ENCODE results near the gene SNRPA1.
A peak's percentile ranks its signal among the peaks of the same experiment; 100 is the strongest.
"Not testable (repeated sequence)": the region's sequence is repeated elsewhere in the genome, so short reads cannot be mapped to it uniquely, and the experiment has no call there.

Gene SNRPA1

DNA sequence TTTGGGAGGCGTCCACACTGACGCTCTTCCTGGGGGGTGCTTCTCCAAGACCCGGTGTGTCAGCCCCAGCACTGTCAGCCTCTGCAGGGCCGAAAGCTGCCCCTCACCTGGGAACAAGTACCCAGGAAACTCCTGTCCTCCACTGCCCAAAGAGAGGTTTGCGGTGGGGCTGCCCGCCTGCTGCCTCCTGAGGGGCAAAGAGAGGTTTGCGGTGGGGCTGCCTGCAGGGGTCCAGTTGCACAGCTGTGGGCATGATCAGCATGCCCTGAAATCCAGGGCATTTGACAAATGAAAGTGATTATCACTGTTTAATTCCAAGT lies 15.1 kb upstream of the SNRPA1 start:
- no peaks in the 10 kb centered on the region for H3K4me1 Mint-ChIP-seq (ENCODE audit: low read depth)
- H3K36me3 Mint-ChIP-seq, result no peaks in the 10 kb centered on the region
- no peak overlapping the region for H3K27ac Mint-ChIP-seq
- peaks cover 2% of the 10 kb centered on the region for H3K27me3 Mint-ChIP-seq
- H3K4me3 Mint-ChIP-seq, result no peak overlapping the region
- no peaks in the 10 kb centered on the region for H3K9me3 Mint-ChIP-seq (ENCODE audit: low read depth)

GRCh38 chr15:101309436-101310160 lies 14.6 kb upstream of the SNRPA1 start:
- Mint-ChIP-seq H3K27ac (no peak overlapping the region), H3K36me3 (no peaks in the 10 kb centered on the region), H3K4me3 (no peak overlapping the region), H3K4me1 (ENCODE audit: low read depth) (no peaks in the 10 kb centered on the region), H3K27me3 (peaks cover 2% of the 10 kb centered on the region), H3K9me3 (ENCODE audit: low read depth) (no peaks in the 10 kb centered on the region)

- H3K4me3 Mint-ChIP-seq, result no peak overlapping the region
- H3K27ac Mint-ChIP-seq, result no peak overlapping the region
- no peaks in the 10 kb centered on the region for H3K36me3 Mint-ChIP-seq
- H3K27me3 Mint-ChIP-seq, result peaks cover 2% of the 10 kb centered on the region
- H3K9me3 Mint-ChIP-seq (ENCODE audit: low read depth), result no peaks in the 10 kb centered on the region
- H3K4me1 Mint-ChIP-seq (ENCODE audit: low read depth), result no peaks in the 10 kb centered on the region
Measured at GRCh38 chr15:101308604-101309435, 13.8 kb upstream of the SNRPA1 start.

DNA sequence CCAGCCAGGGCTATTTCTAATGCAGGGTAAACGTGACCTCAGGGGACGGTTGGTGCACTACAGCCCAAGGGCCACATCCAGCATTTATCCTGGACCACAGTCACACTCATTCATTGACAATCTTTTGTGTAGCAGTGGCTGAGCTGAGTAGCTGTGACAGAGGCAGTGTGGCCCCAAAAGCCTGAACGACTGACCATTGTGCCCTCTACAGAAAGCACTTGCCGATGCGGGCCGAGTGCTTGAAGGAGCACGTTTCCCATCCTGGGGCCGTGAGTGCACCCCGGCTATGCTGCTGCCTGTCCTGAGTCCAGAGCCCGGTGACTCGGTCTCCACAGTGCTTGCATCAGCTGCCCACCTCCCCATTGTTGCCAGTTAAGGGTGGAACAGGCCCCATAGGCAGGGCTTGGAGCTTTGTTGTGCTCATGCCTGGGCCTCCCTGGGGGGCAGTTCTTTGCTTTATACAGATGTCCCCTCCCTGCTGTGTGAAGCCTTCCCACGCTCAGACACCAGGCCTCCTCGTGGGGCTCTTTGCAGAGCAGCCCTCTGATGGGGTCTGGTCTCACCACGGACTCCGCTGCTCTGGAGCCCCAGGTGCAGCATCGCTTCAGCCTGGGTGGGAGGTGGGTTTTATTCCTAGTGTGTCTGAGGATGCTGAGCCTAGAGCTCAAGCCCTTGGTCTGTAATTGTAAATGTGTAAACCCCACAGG lies 13.0 kb upstream of the SNRPA1 start:
- H3K36me3 Mint-ChIP-seq, result no peaks in the 10 kb centered on the region
- H3K4me1 Mint-ChIP-seq (ENCODE audit: low read depth), result no peaks in the 10 kb centered on the region
- no peaks in the 10 kb centered on the region for H3K9me3 Mint-ChIP-seq (ENCODE audit: low read depth)
- no peak overlapping the region for H3K27ac Mint-ChIP-seq
- H3K27me3 Mint-ChIP-seq, result peaks cover 2% of the 10 kb centered on the region
- no peak overlapping the region for H3K4me3 Mint-ChIP-seq

DNA sequence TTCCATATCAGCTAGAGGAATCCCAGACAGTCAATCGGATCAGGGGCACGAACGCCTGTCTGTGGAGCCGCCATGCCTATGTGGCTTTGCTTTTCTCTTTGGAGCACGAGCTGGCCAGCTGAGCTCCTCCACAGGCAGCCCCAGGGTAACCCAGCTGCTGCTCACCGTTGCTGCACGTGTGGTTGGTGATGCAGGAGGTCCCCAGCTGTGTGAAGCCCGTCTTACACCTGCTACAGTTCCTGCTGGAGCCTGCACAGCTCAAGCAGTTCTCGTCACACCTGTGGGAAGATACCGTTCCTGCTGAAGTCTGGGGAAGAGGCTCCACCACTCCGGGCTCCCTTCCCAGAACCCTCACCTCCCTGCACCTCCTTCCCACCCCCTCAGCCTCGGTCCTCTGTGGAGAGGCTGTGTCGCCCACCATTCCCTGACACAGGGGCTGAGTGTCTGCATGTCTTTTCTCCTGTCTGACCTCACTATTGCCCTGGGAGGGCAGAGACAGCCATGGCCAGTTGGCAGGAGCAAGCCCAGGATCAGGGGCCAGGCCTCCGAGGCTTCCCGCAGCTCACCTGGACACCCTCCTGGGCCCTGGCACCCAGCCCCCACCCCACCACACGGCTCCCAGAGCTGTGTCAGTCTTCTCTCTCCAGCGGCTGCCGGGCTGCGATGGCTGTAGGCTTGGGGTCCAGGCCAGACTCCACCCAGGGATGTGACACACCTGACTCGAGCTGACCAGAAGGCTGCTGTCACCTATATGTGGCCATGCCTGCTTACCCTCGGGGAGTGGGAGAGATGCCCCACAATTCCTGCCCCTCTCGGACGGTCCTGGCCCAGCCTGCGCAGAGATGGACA lies 12.2 kb upstream of the SNRPA1 start:
- no peak overlapping the region for H3K4me3 Mint-ChIP-seq
- H3K9me3 Mint-ChIP-seq (ENCODE audit: low read depth), result no peaks in the 10 kb centered on the region
- H3K27ac Mint-ChIP-seq, result no peak overlapping the region
- H3K4me1 Mint-ChIP-seq (ENCODE audit: low read depth), result no peaks in the 10 kb centered on the region
- H3K27me3 Mint-ChIP-seq, result peaks cover 2% of the 10 kb centered on the region
- no peaks in the 10 kb centered on the region for H3K36me3 Mint-ChIP-seq

DNA sequence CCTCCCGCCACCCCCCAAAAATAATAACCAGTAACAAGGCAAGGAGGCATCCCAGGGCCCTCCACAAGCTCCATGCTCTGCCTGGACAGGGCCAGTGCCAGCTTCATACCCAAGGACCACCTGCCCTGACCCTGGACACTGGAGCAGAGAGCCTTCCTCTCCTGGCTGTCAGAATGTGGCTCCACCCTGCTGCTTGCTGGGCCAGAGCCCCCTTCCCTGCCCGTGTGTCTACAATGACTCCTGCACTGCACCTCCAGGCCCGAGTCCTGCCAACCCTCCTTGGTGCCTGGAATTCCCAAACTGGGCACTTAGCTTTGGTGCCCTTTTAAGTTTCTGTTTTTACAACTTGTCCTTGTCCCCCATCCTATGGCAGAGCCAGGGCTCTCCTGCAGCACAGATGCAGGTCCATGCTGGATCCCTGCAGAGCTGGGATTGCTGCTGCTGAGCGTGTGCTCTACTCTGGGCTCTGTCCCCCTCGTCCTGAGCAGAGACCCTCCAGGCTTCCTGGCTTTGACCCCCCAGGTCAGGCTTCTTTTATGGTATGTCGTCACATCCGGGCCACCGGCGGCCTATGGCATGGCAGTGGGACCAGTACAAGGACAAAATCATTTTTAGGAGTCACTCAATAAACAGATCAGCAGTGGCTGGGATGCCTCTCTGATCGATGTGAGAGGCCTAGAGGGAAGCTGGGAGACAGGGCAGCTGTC lies 11.4 kb upstream of the SNRPA1 start:
- no peaks in the 10 kb centered on the region for H3K27me3 Mint-ChIP-seq
- no peak overlapping the region for H3K27ac Mint-ChIP-seq
- no peaks in the 10 kb centered on the region for H3K9me3 Mint-ChIP-seq (ENCODE audit: low read depth)
- H3K36me3 Mint-ChIP-seq, result no peaks in the 10 kb centered on the region
- no peak overlapping the region for H3K4me3 Mint-ChIP-seq
- H3K4me1 Mint-ChIP-seq (ENCODE audit: low read depth), result no peaks in the 10 kb centered on the region

DNA sequence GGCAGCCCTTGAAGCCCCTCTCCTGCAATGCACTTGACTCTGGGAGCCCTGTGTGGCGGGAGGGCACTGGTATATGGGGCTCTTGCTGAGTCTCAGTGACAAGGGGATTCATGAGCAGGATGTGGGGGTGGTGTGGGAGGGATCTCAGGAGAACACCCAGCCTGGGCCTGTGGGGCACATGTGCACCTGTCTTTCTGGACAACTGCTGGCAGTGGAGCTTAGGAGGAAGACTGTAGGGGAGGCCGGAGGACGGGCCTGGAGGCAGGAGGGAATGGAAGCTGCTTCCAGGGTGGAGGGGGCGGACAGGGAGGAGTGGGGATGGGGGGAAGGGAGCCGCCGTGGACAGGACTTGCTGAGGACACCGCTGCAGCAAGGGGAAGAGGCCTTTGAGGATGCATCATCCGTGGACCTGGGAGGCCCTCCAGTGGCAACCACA lies 10.8 kb upstream of the SNRPA1 start:
- Mint-ChIP-seq H3K9me3 (ENCODE audit: low read depth) (no peaks in the 10 kb centered on the region), H3K27ac (no peak overlapping the region), H3K4me1 (ENCODE audit: low read depth) (no peaks in the 10 kb centered on the region), H3K27me3 (no peaks in the 10 kb centered on the region), H3K4me3 (no peak overlapping the region), H3K36me3 (no peaks in the 10 kb centered on the region)

GRCh38 chr15:101303408-101303807 lies 8.4 kb upstream of the SNRPA1 start:
- Mint-ChIP-seq H3K4me1 (ENCODE audit: low read depth) (no peaks in the 10 kb centered on the region), H3K4me3 (no peak overlapping the region), H3K27me3 (no peaks in the 10 kb centered on the region), H3K36me3 (no peaks in the 10 kb centered on the region), H3K27ac (no peak overlapping the region), H3K9me3 (ENCODE audit: low read depth) (no peaks in the 10 kb centered on the region)

GRCh38 chr15:101296418-101297405 lies 1.7 kb upstream of the SNRPA1 start:
- peaks cover 33% of the 10 kb centered on the region for H3K4me1 Mint-ChIP-seq (ENCODE audit: low read depth)
- H3K9me3 Mint-ChIP-seq (ENCODE audit: low read depth), result no peaks in the 10 kb centered on the region
- no peaks in the 10 kb centered on the region for H3K27me3 Mint-ChIP-seq
- peaks cover 6% of the 10 kb centered on the region for H3K36me3 Mint-ChIP-seq
- H3K27ac Mint-ChIP-seq, result no peak overlapping the region
- peak overlapping the region; percentile 98 for H3K4me3 Mint-ChIP-seq

DNA sequence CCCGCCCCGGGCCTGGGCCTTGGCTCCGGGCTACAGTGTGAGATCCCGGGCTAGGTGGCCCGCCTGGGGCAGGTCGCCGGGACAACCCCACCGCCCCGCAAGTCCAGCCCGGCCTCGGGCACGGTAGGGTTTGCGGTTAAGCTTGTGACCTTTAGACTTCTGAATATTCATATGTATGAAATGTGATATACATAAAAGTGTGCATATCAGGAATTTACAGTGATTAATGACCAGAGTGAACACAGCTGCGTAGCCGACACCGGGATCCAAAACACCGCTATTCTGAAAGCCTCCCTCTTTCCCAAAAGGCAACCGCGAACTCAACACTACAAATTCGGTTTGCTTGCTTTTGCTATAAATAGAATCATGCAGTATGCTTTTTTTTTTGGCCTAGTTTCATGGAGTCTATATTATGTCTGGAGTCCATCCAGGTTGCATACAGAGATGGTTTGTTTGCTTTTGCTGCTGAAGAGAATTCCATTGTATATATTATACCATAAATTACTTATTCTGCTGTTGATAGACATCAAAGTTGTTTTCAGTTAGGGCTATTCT lies 636 bp upstream of the SNRPA1 start:
- no peaks in the 10 kb centered on the region for H3K9me3 Mint-ChIP-seq (ENCODE audit: low read depth)
- H3K36me3 Mint-ChIP-seq, result peaks cover 6% of the 10 kb centered on the region
- H3K27me3 Mint-ChIP-seq, result no peaks in the 10 kb centered on the region
- H3K4me3 Mint-ChIP-seq, result peak overlapping the region; percentile 98
- peak overlapping the region; percentile 93 for H3K27ac Mint-ChIP-seq
- peaks cover 40% of the 10 kb centered on the region for H3K4me1 Mint-ChIP-seq (ENCODE audit: low read depth)

GRCh38 chr15:101293122-101293521 lies 1.9 kb downstream of the SNRPA1 start:
- no peaks in the 10 kb centered on the region for H3K27me3 Mint-ChIP-seq
- no peaks in the 10 kb centered on the region for H3K9me3 Mint-ChIP-seq (ENCODE audit: low read depth)
- H3K4me1 Mint-ChIP-seq (ENCODE audit: low read depth), result peaks cover 57% of the 10 kb centered on the region
- peak overlapping the region; percentile 98 for H3K4me3 Mint-ChIP-seq
- peak overlapping the region; percentile 97 for H3K27ac Mint-ChIP-seq
- peaks cover 11% of the 10 kb centered on the region for H3K36me3 Mint-ChIP-seq

DNA sequence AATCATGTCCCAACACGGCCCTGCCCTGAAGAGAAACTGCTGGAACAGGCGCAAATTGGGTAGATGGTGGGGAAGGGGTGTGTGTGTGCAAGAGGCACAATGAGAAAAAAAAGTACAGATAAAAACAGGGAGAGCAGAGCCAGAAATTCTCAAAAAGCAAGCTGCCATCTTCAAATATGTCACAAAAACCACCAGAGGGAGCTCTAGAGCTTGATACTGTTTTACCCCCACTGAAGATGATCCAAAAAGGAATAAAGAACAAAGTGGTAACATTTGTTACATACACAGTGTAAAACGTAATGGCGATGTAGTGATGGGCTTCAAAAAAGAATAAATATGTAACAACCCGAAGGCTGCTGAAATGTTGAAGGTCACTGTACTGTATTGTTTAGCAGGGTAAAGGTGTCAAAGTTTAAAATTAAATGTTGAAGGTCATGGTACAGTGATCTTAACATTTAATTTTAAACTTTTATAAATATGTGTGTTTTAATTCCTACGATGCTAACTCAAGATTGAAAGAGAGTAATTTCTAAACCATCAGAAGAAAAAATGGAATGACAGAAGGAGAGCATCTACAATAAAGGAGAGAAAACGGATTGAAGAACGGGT lies 6.0 kb downstream of the SNRPA1 start:
- Mint-ChIP-seq H3K27me3 (no peaks in the 10 kb centered on the region), H3K9me3 (ENCODE audit: low read depth) (no peaks in the 10 kb centered on the region), H3K27ac (peak overlapping the region; percentile 75), H3K36me3 (peaks cover 18% of the 10 kb centered on the region), H3K4me1 (ENCODE audit: low read depth) (peaks cover 53% of the 10 kb centered on the region), H3K4me3 (peak overlapping the region; percentile 52)

DNA sequence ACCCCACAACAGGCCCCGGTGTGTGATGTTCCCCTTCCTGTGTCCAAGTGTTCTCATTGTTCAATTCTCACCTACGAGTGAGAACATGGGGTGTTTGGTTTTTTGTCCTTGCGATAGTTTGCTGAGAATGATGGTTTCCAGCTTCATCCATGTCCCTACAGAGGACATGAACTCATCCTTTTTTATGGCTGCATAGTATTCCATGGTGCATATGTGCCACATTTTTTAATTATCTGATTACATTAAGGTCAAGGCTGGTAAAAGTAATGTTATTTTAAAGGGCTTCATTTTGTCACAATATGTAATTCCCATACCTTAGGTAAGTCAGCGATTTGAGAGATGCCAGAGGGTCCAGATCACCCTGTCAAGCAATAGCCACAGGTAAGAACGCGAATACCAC lies 7.7 kb downstream of the SNRPA1 start:
- not testable (repeated sequence) for H3K27me3 Mint-ChIP-seq; H3K9me3 Mint-ChIP-seq (ENCODE audit: low read depth); H3K4me3 Mint-ChIP-seq
- peaks cover 41% of the 10 kb centered on the region for H3K4me1 Mint-ChIP-seq (ENCODE audit: low read depth)
- H3K36me3 Mint-ChIP-seq, result peaks cover 14% of the 10 kb centered on the region
- H3K27ac Mint-ChIP-seq, result peak overlapping the region; percentile 3

Data from activated naive CD8-positive, alpha-beta T cell (primary cell).